Lower leg skin (tissue), 4 donors: ENCODE measurements around the gene KIF26B. TPM values are rescaled to one million over a fixed set of nuclear protein-coding genes. Genes with fewer than 3 reads are reported as not detected.

Source experiments
- DNase-seq, 2 donors: peaks; one replicate each; pipeline ENCODE4 v3.0.0-alpha.2; 2019; ENCODE audit warnings: low spot score in 2 of 2
- H3K4me3 ChIP-seq: fragments of 200-600 bp; sonication (generic); 2 replicates; pipeline ENCODE4 v1.5.1; 2017; ENCODE audit warnings: mild to moderate bottlenecking, low read depth; ENCODE audit not compliant: poor library complexity, severe bottlenecking
- CTCF ChIP-seq, 3 donors: fragments of 450-650 bp; IDR thresholded peaks; one replicate each; pipeline ENCODE4 v1.5.1; 2016; ENCODE audit warnings: antibody characterized with exemption in 3 of 3, mild to moderate bottlenecking in 3 of 3, moderate library complexity in 2 of 3
- POLR2A ChIP-seq, 2 donors: fragments of 450-650 bp; IDR thresholded peaks; one replicate each; pipeline ENCODE4 v1.6.1; 2016 to 2017; ENCODE audit warnings: antibody characterized with exemption in 2 of 2, mild to moderate bottlenecking in 1 of 2, moderate library complexity in 1 of 2
- WGBS, 2 donors: methylation state at CpG; one replicate each; pipeline ENCODE4 v1.1.5; 2018; 5-methylcytosine and 5-hydroxymethylcytosine counted together
- intact Hi-C: fragments of 100-400 bp; cut with DNase I; formaldehyde crosslinking; loops from one replicate; pipeline ENCODE4 v1.15.0; 2023; ENCODE audit warnings: low total_unique reads
- total RNA-seq, 4 donors: library from RNA; depleted of rRNA; stranded (reverse); fragments of >200 nt; gene quantifications; one replicate each; pipeline ENCODE4 v1.1.0, GENCODE V29; 2016

The KIF26B gene
- total RNA-seq, 4 donors from 2014 or later, result 3.9 to 6.6 (median 5.7) TPM

DNA sequence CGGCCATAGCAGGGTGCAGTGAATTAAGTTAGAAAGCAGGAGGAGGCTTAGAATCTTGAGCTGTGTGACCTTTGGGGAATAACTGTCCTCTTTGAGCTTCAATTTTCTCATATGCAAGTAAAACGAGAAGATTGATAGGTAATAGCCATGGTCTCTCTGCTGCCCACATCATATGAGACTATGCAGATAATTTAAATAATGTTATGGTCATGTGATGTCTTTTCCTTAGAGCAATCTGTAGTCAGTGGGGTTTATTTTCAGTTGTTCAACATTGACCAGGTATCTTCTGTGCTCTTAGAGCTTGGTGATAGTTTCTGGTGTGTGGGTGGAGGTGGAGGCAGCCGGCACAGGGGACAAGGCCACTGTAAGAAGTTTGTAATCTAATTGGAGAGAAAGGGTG, 537.1 kb downstream of the KIF26B start:
- whole genome bisulfite sequencing, 2 donors, result 86 to 92% methylated on average over 3 of the region's 3 CpGs
- TF ChIP-seq POLR2A (IDR thresholded peaks at IDR 0.05) (no peak), CTCF (IDR thresholded peaks at IDR 0.05) (no peak)
- no peak overlapping the region for H3K4me3 ChIP-seq
- no peak for DNase-seq
- intact Hi-C loops, result no loop called here

DNA sequence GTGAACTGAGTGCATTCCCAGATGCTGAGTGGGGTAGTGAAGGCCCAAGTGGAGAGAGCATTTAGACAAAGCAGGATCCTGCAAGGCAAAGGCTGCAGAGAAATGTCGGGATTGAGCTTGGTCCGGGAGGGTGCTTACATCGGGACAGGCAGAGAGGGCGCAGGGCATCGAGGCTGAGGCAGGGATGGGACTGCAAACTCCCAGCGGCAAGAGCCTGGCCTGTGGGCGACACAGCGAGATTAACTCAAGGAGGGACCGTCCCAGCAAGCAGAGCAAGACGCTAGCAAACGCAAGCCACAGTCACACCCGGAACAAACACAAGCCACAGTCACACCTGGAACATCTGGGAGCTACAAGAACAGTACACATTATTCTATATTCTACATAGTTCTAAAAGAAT, 537.5 kb downstream of the KIF26B start:
- TF ChIP-seq POLR2A (IDR thresholded peaks at IDR 0.05) (no peak), CTCF (IDR thresholded peaks at IDR 0.05) (no peak)
- WGBS, 2 donors, result 93 to 96% methylated on average over 12 of the region's 12 CpGs
- DNase-seq, result no peak
- intact Hi-C loops, result no loop called here
- H3K4me3 ChIP-seq, result no peak overlapping the region

GRCh38 chr1:245693116-245693793, 538.5 kb downstream of the KIF26B start:
- WGBS, 2 donors, result 73 to 87% methylated on average over 8 of the region's 8 CpGs
- TF ChIP-seq POLR2A (IDR thresholded peaks at IDR 0.05) (no peak), CTCF (IDR thresholded peaks at IDR 0.05) (no peak)
- intact Hi-C loops, result no loop called here
- H3K4me3 ChIP-seq, result no peak overlapping the region
- DNase-seq, result no peak

DNA sequence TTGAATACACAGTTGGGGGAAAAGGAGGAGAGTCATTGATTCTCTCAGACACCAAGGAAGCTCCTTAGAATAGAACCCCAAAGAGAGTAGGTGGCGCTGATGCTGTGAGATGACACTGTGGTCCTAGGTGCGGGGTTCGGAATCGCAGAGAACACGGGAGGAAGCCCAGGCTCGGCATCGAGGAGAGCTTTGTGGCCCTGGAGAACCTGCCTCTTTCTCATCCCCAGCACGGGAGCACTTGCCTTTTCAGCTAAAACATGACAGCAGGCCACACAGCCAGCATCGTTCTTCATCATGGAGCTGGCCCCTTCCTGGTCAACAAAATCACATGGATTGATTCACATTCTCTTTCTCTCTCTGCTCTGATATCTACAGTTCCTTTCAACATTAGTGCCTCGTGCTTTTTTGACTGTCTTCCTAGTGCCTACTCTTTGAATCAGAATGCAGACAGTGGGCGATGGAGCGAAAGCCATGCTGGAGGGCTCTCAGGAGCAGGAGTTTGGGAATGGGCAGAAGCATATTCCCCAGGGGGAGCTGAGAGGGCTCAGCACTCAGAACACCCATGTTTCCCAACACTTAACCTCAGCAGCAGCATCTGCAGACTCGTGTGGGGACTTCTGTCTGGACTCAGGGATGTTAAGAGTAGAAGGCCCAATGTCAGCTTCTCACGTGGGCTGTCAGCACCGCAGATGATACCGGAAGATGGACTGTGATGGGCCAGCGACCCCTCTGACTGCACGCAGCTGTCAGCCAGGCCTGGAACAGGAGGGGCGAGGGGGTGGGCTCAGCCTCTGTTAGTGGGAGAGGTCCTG, 539.4 kb downstream of the KIF26B start:
- 89 to 93% methylated on average over 19 of the region's 19 CpGs for WGBS, 2 donors

DNA sequence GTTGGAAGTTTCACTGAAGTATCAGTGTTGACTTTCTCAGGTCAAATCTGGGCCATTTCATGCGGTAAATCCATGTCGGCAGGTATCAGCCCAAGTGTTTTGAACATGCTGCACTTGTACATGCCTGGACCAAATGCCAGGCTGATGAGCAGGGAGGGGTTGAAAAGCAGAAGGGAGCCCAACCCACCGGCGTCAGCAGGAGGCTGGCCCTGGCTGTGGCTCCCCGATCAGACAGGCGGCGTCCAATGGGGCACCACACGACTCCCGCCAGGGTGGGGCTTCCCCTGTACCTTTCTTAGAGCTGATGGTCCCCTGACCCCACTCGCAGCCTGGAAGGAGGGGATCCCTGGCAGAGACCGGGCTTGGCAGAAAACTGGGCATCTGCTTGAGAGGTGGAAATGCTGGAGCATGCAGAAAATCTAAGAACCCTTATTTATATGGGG, 540.0 kb downstream of the KIF26B start:
- WGBS, 2 donors, result 69 to 74% methylated on average over 11 of the region's 11 CpGs
- TF ChIP-seq CTCF (IDR thresholded peaks at IDR 0.05), result no peak
- TF ChIP-seq POLR2A (IDR thresholded peaks at IDR 0.05), result no peak
- intact Hi-C loops, result no loop called here
- no peak for DNase-seq
- no peak overlapping the region for H3K4me3 ChIP-seq

More for the DNA sequence above, 539.4 kb downstream of the KIF26B start:
- intact Hi-C loops, result no loop called here
- no peak for DNase-seq
- TF ChIP-seq POLR2A (IDR thresholded peaks at IDR 0.05) (no peak), CTCF (IDR thresholded peaks at IDR 0.05) (no peak)
- H3K4me3 ChIP-seq, result no peak overlapping the region
